Measurements from ENCODE around the gene ASAP2. TPM values are rescaled to one million over a fixed set of nuclear protein-coding genes. Genes with fewer than 3 reads are reported as not detected.

ASAP2 gene
- total and polyA plus RNA-seq, 2 experiments from 2014 or later: 8.5 to 16.7 TPM

DNA sequence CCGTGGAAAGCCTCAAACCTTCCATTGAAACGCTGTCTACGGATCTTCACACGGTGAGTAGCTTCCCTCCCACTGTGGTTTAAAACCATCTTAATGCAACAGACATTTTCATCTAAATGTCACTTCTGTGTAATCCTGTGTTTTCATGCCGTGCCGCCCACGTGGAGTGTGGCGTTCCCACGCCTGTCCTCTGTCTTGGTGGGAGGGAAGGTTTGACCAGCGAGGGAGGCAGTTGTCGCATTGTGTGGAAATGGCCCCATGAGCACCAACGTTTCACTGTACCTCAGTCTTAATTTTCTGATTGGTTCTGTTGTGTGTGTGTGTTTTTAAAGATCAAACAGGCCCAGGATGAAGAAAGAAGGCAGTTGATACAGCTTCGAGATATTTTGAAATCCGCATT is 128.1 kb downstream of the ASAP2 start:
- no peaks in the 10 kb centered on the region for H3K36me3 ChIP-seq
- DNase-seq (ENCODE audit: low read depth in 1 of 2, low spot score in 1 of 2): no peak

GRCh38 chr2:9335322-9335832 is 128.8 kb downstream of the ASAP2 start:
- no peaks in the 10 kb centered on the region for H3K27me3 ChIP-seq
- H3K4me3 ChIP-seq: no peak overlapping the region
- H3K4me1 ChIP-seq (ENCODE audit: low read depth): peaks cover 35% of the 10 kb centered on the region
- H3K9me3 ChIP-seq (ENCODE audit: low read depth): no peaks in the 10 kb centered on the region
- no peaks in the 10 kb centered on the region for H3K36me3 ChIP-seq
- H3K27ac ChIP-seq: no peak overlapping the region
- no peak for DNase-seq (ENCODE audit: low read depth in 1 of 2, low spot score in 1 of 2)
- no peak for TF ChIP-seq CTCF (IDR thresholded peaks at IDR 0.05; ENCODE audit: low read depth, low read length)

More for the DNA sequence above, 128.1 kb downstream of the ASAP2 start:
- H3K9me3 ChIP-seq (ENCODE audit: low read depth): no peaks in the 10 kb centered on the region
- H3K4me1 ChIP-seq (ENCODE audit: low read depth): peaks cover 41% of the 10 kb centered on the region
- H3K27ac ChIP-seq: no peak overlapping the region
- H3K4me3 ChIP-seq: no peak overlapping the region
- TF ChIP-seq CTCF (IDR thresholded peaks at IDR 0.05; ENCODE audit: low read depth, low read length): no peak
- no peaks in the 10 kb centered on the region for H3K27me3 ChIP-seq

- H3K27ac ChIP-seq: no peak overlapping the region
- peaks cover 31% of the 10 kb centered on the region for H3K4me1 ChIP-seq (ENCODE audit: low read depth)
- no peaks in the 10 kb centered on the region for H3K9me3 ChIP-seq (ENCODE audit: low read depth)
- no peaks in the 10 kb centered on the region for H3K36me3 ChIP-seq
- no peak overlapping the region for H3K4me3 ChIP-seq
- H3K27me3 ChIP-seq: no peaks in the 10 kb centered on the region
- no peak for TF ChIP-seq CTCF (IDR thresholded peaks at IDR 0.05; ENCODE audit: low read depth, low read length)
- DNase-seq (ENCODE audit: low read depth in 1 of 2, low spot score in 1 of 2): peak in 1 of 2 donors; percentile 43
Measured at GRCh38 chr2:9336241-9336575, 129.6 kb downstream of the ASAP2 start.

DNA sequence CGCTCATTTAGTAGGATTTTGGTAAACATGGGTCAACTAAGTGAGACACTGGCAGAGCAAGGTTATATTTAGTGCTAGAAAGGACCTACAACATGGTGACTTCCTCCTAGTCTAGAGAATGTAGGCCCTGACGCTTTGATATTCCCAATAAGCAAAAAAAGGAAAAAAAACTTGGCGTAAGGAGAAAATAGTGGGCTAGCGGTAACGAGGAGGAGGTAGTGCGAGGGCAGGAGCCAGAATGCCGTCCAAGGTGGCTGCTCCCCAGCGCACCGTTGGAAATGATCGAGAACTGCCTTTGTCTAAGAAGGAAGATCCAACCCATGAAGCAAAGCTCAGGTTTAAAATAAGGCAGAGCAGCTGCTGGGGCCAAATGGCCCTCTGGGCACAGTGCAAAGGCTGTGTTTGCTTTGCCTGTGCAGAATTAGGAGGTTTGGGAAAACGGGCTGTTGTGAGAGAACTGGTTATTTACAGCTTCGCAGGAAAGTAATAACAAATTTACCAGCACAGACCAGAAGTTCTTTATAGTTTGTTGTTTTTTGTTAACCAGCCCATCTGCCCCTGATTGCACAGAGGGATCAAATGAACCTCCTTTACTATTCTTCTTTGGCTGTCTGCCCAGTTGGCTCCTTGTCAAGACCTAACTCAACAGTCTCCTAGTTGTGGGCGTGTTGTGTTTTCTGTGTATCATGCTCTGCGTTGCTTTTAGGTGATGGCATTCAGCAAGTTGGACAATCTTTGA is 130.1 kb downstream of the ASAP2 start:
- TF ChIP-seq CTCF (IDR thresholded peaks at IDR 0.05; ENCODE audit: low read depth, low read length): no peak
- Histone ChIP-seq H3K27me3 (no peaks in the 10 kb centered on the region), H3K4me1 (ENCODE audit: low read depth) (peaks cover 31% of the 10 kb centered on the region), H3K36me3 (no peaks in the 10 kb centered on the region), H3K27ac (no peak overlapping the region), H3K9me3 (ENCODE audit: low read depth) (no peaks in the 10 kb centered on the region), H3K4me3 (no peak overlapping the region)
- peak; percentile 40 to 94 for DNase-seq (ENCODE audit: low read depth in 1 of 2, low spot score in 1 of 2)

DNA sequence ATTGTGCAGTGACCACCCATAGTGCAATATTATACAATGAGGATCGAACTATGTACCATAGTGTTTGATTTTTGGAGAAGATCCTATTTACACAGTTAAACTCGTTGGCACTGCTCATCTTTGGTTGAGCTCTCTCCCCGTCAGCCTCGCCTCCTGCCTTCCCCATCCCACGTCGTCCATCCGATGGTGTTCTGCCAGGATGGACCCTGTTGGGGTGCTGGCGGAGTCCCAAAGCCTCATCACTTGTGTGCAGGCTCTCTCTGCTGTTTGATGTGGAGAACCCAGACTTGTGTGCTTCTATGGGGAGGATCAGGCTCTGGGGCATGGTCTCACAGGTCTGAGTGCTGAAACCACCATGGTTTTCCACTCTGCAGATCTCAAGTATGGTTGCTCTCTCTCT is 131.3 kb downstream of the ASAP2 start:
- no peak for DNase-seq (ENCODE audit: low read depth in 1 of 2, low spot score in 1 of 2)
- H3K4me3 ChIP-seq: no peak overlapping the region
- no peak for TF ChIP-seq CTCF (IDR thresholded peaks at IDR 0.05; ENCODE audit: low read depth, low read length)
- no peak overlapping the region for H3K27ac ChIP-seq
- H3K36me3 ChIP-seq: no peaks in the 10 kb centered on the region
- H3K27me3 ChIP-seq: no peaks in the 10 kb centered on the region
- peaks cover 21% of the 10 kb centered on the region for H3K4me1 ChIP-seq (ENCODE audit: low read depth)
- H3K9me3 ChIP-seq (ENCODE audit: low read depth): no peaks in the 10 kb centered on the region

Measured in cardiac muscle cell (in vitro differentiated cells and primary cell).